CD4-positive, alpha-beta memory T cell (primary cell): ENCODE measurements around the gene TCAP. TPM values are rescaled to one million over a fixed set of nuclear protein-coding genes. Genes with fewer than 3 reads are reported as not detected.
"Not testable (repeated sequence)": the region's sequence is repeated elsewhere in the genome, so short reads cannot be mapped to it uniquely, and the experiment has no call there.

Source experiments
- CTCF ChIA-PET: fragments of 350-600 bp; sonication (Branson Sonifier 250); formaldehyde crosslinking; loops from one replicate; lab custom pipeline; 2021; ENCODE audit warnings: inconsistent platforms; ENCODE audit not compliant: partially characterized antibody; lab: Charles Lee
- POLR2A ChIA-PET: fragments of 350-600 bp; sonication (Branson Sonifier 250); formaldehyde crosslinking; loops from one replicate; lab custom pipeline; 2021; ENCODE audit not compliant: partially characterized antibody; lab: Charles Lee
- DNase-seq, 5 donors: peaks; one replicate each; pipeline versions ENCODE4 v3.0.0 to v3.0.0-alpha.2; 2020 to 2022; ENCODE audit warnings: mixed read lengths in 1 of 5
- H3K27ac ChIP-seq: one replicate; pipeline ENCODE4 v1.7.0; 2013; ENCODE audit warnings: low read depth, low read length
- H3K27me3 ChIP-seq: 2 replicates; pipeline ENCODE4 v1.7.0; 2013; ENCODE audit warnings: mild to moderate bottlenecking, low read length, moderate library complexity; ENCODE audit not compliant: insufficient read depth
- H3K36me3 ChIP-seq: 2 replicates; pipeline ENCODE4 v1.7.0; 2013; ENCODE audit warnings: mild to moderate bottlenecking, low read length, moderate library complexity; ENCODE audit not compliant: insufficient read depth
- H3K4me1 ChIP-seq: 2 replicates; pipeline ENCODE4 v1.7.0; 2013; ENCODE audit warnings: mild to moderate bottlenecking, low read length, moderate library complexity; ENCODE audit not compliant: insufficient read depth
- H3K4me3 ChIP-seq, 2 donors: one replicate each; pipeline ENCODE4 v1.7.0; 2013; ENCODE audit warnings: low read length in 2 of 2, mild to moderate bottlenecking in 1 of 2
- H3K9me3 ChIP-seq, 2 donors: one replicate each; pipeline ENCODE4 v1.7.0; 2013; ENCODE audit warnings: low read length in 2 of 2, control low read depth in 1 of 2; ENCODE audit not compliant: control insufficient read depth in 1 of 2
- H3K27ac Mint-ChIP-seq, 7 donors: one replicate each; pipeline ENCODE4 v1.8.0; 2020 to 2021; ENCODE audit warnings: mixed read lengths in 7 of 7, mild to moderate bottlenecking in 6 of 7, inconsistent platforms in 3 of 7, moderate library complexity in 3 of 7
- H3K27me3 Mint-ChIP-seq, 2 donors: one replicate each; pipeline ENCODE4 v1.8.0; 2020 to 2021; ENCODE audit warnings: mixed read lengths in 2 of 2
- H3K36me3 Mint-ChIP-seq, 2 donors: one replicate each; pipeline ENCODE4 v1.8.0; 2020 to 2021; ENCODE audit warnings: mixed read lengths in 2 of 2, inconsistent platforms in 1 of 2, mild to moderate bottlenecking in 1 of 2
- H3K4me1 Mint-ChIP-seq, 4 donors: one replicate each; pipeline ENCODE4 v1.8.0; 2020 to 2021; ENCODE audit warnings: mixed read lengths in 4 of 4, mild to moderate bottlenecking in 1 of 4
- H3K4me3 Mint-ChIP-seq, 8 donors: one replicate each; pipeline ENCODE4 v1.8.0; 2020 to 2021; ENCODE audit warnings: mixed read lengths in 8 of 8, mild to moderate bottlenecking in 7 of 8, moderate library complexity in 6 of 8, inconsistent platforms in 3 of 8
- H3K9me3 Mint-ChIP-seq, 8 donors: one replicate each; pipeline ENCODE4 v1.8.0; 2020 to 2021; ENCODE audit warnings: mixed read lengths in 8 of 8, mild to moderate bottlenecking in 5 of 8, inconsistent platforms in 3 of 8, moderate library complexity in 1 of 8
- intact Hi-C: fragments of 100-400 bp; cut with micrococcal nuclease; formaldehyde crosslinking; loops from one replicate; pipeline ENCODE4 v1.15.1; 2023
- polyA plus RNA-seq, 2 donors: library from polyadenylated mRNA; unstranded; fragments of 300-500 nt; fragmentation: Illumina TruSeq; gene quantifications; one replicate each; pipeline ENCODE4 v1.2.3, GENCODE V29; 2021
- total RNA-seq, 2 experiments: library from RNA; stranded (reverse); gene quantifications; one replicate each; pipeline ENCODE4 v1.2.3, GENCODE V29; 2021

Gene TCAP
- total and polyA plus RNA-seq, 4 experiments from 2014 or later, result 0.14 to 6.3 (median 5.9) TPM; not detected in 1

- CTCF ChIA-PET, result no interaction called here
- POLR2A ChIA-PET, result interaction anchor here (1.1 kb wide), 1 partner anchor 21 kb away, joined by 3 read pairs; the partner anchor contains the start of gene PGAP3
- peak overlapping the region in 3 of 7 donors; percentile 43 to 85 (median 84) for H3K27ac Mint-ChIP-seq
- Histone ChIP-seq H3K27ac (no peak overlapping the region), H3K27me3 (no peaks in the 10 kb centered on the region), H3K9me3 (no peaks in the 10 kb centered on the region), H3K36me3 (no peaks in the 10 kb centered on the region), H3K4me3 (no peak overlapping the region), H3K4me1 (peaks cover 20% of the 10 kb centered on the region)
- intact Hi-C loops, result no loop called here
- H3K36me3 Mint-ChIP-seq, result no peaks in the 10 kb centered on the region
- H3K27me3 Mint-ChIP-seq, result no peaks in the 10 kb centered on the region
- H3K4me1 Mint-ChIP-seq, result peaks cover 8 to 32% (median 15%) of the 10 kb centered on the region in 4 donors
- no peaks in the 10 kb centered on the region for H3K9me3 Mint-ChIP-seq
- DNase-seq, result no peak
- H3K4me3 Mint-ChIP-seq, result peak overlapping the region in 1 of 8 donors; percentile 29
These were observed 44.3 kb downstream of the TCAP start for GRCh38 chr17:39709319-39709997.

- Histone ChIP-seq H3K4me3 (no peak overlapping the region), H3K27ac (no peak overlapping the region), H3K9me3 (no peaks in the 10 kb centered on the region), H3K27me3 (no peaks in the 10 kb centered on the region), H3K4me1 (peaks cover 20% of the 10 kb centered on the region), H3K36me3 (no peaks in the 10 kb centered on the region)
- Mint-ChIP-seq H3K4me3 (no peak overlapping the region), H3K4me1 (peaks cover 8 to 32% (median 13%) of the 10 kb centered on the region in 4 donors), H3K27me3 (no peaks in the 10 kb centered on the region), H3K9me3 (no peaks in the 10 kb centered on the region), H3K36me3 (no peaks in the 10 kb centered on the region), H3K27ac (no peak overlapping the region)
- CTCF ChIA-PET, result interaction anchor here (0.9 to 1.4 kb wide), 3 partner anchors 19 to 88 kb away, joined by 3 to 6 read pairs (median 3); no protein-coding TSS in a partner anchor
- intact Hi-C loops, result no loop called here
- POLR2A ChIA-PET, result no interaction called here
- DNase-seq, result no peak
These were observed 45.1 kb downstream of the TCAP start for GRCh38 chr17:39709998-39710964.

- H3K4me3 ChIP-seq, DNase-seq, H3K27me3 ChIP-seq, H3K4me3 Mint-ChIP-seq, POLR2A ChIA-PET, H3K9me3 ChIP-seq, H3K36me3 Mint-ChIP-seq, H3K27ac Mint-ChIP-seq, H3K36me3 ChIP-seq, intact Hi-C loops, H3K27me3 Mint-ChIP-seq, H3K9me3 Mint-ChIP-seq, H3K27ac ChIP-seq: not testable (repeated sequence)
- H3K4me1 Mint-ChIP-seq, result peaks cover 8 to 32% (median 13%) of the 10 kb centered on the region in 4 donors
- H3K4me1 ChIP-seq, result peaks cover 20% of the 10 kb centered on the region
- CTCF ChIA-PET, result interaction anchor here (0.9 to 1.4 kb wide), 3 partner anchors 18 to 89 kb away, joined by 3 to 6 read pairs (median 3); no protein-coding TSS in a partner anchor
These were observed 45.9 kb downstream of the TCAP start for GRCh38 chr17:39711071-39711470.

- no peaks in the 10 kb centered on the region for H3K36me3 ChIP-seq
- H3K27me3 Mint-ChIP-seq, result no peaks in the 10 kb centered on the region
- no peaks in the 10 kb centered on the region for H3K27me3 ChIP-seq
- H3K9me3 ChIP-seq, result no peaks in the 10 kb centered on the region
- POLR2A ChIA-PET, result no interaction called here
- no peaks in the 10 kb centered on the region for H3K36me3 Mint-ChIP-seq
- H3K27ac ChIP-seq, result no peak overlapping the region
- intact Hi-C loops, result no loop called here
- peaks cover 15% of the 10 kb centered on the region for H3K4me1 ChIP-seq
- H3K4me3 Mint-ChIP-seq, result peak overlapping the region in 1 of 8 donors; percentile 57
- no peak overlapping the region for H3K4me3 ChIP-seq
- H3K9me3 Mint-ChIP-seq, result no peaks in the 10 kb centered on the region
- CTCF ChIA-PET, result no interaction called here
- no peak overlapping the region for H3K27ac Mint-ChIP-seq
- H3K4me1 Mint-ChIP-seq, result peaks cover 6 to 25% (median 7%) of the 10 kb centered on the region in 4 donors
- DNase-seq, result no peak
These were observed 46.7 kb downstream of the TCAP start for GRCh38 chr17:39711851-39712250.

GRCh38 chr17:39714234-39714633 is 49.1 kb downstream of the TCAP start:
- POLR2A ChIA-PET, result interaction anchor here (1.0 kb wide), 1 partner anchor 12 kb away, joined by 3 read pairs; no protein-coding TSS in a partner anchor
- CTCF ChIA-PET, result no interaction called here
- H3K4me3 Mint-ChIP-seq, result no peak overlapping the region

GRCh38 chr17:39715375-39716072 is 50.4 kb downstream of the TCAP start:
- ChIA-PET CTCF (no interaction called here), POLR2A (interaction anchor here (1.2 kb wide), 1 partner anchor 14 kb away, joined by 3 read pairs; no protein-coding TSS in a partner anchor)
- DNase-seq, result no peak
- no peak overlapping the region for H3K27ac ChIP-seq
- no peaks in the 10 kb centered on the region for H3K36me3 Mint-ChIP-seq
- H3K27me3 ChIP-seq, result no peaks in the 10 kb centered on the region
- H3K27ac Mint-ChIP-seq, result no peak overlapping the region
- no peaks in the 10 kb centered on the region for H3K9me3 ChIP-seq
- no peaks in the 10 kb centered on the region for H3K27me3 Mint-ChIP-seq
- H3K4me1 Mint-ChIP-seq, result no peaks in the 10 kb centered on the region
- no peaks in the 10 kb centered on the region for H3K9me3 Mint-ChIP-seq
- intact Hi-C loops, result no loop called here
- H3K4me1 ChIP-seq, result no peaks in the 10 kb centered on the region
- H3K4me3 Mint-ChIP-seq, result no peak overlapping the region
- no peak overlapping the region for H3K4me3 ChIP-seq
- no peaks in the 10 kb centered on the region for H3K36me3 ChIP-seq

More at GRCh38 chr17:39714234-39714633, 49.1 kb downstream of the TCAP start:
- Histone ChIP-seq H3K4me1 (no peaks in the 10 kb centered on the region), H3K4me3 (no peak overlapping the region), H3K27ac (no peak overlapping the region), H3K27me3 (no peaks in the 10 kb centered on the region), H3K36me3 (no peaks in the 10 kb centered on the region), H3K9me3 (no peaks in the 10 kb centered on the region)
- DNase-seq, result no peak
- Mint-ChIP-seq H3K36me3 (no peaks in the 10 kb centered on the region), H3K27ac (no peak overlapping the region), H3K4me1 (peaks cover 0 to 4% (median 0%) of the 10 kb centered on the region in 4 donors), H3K9me3 (no peaks in the 10 kb centered on the region), H3K27me3 (no peaks in the 10 kb centered on the region)
- intact Hi-C loops, result no loop called here
